B cell (primary cell): ENCODE data around the gene CCDC9. TPM values are rescaled to one million over a fixed set of nuclear protein-coding genes. Genes with fewer than 3 reads are reported as not detected.

ENCODE experiments used
- ATAC-seq: fragments of 200-7000 bp; cut with Tn5 transposase; one replicate; pipeline ENCODE4 v1.10.0; 2021; ENCODE audit warnings: low read depth, mild to moderate bottlenecking, moderate number of reproducible peaks, moderate library complexity
- CTCF ChIA-PET: fragments of 350-600 bp; sonication (Branson Sonifier 250); formaldehyde crosslinking; loops from one replicate; lab custom pipeline; 2021; ENCODE audit warnings: antibody characterized with exemption, inconsistent platforms; lab: Charles Lee
- POLR2A ChIA-PET: fragments of 350-600 bp; sonication (Branson Sonifier 250); formaldehyde crosslinking; loops from one replicate; lab custom pipeline; 2021; ENCODE audit warnings: antibody characterized with exemption; lab: Charles Lee
- DNase-seq: peaks from one replicate; pipeline ENCODE4 v3.0.0; 2013
- H2AFZ ChIP-seq: 2 replicates; pipeline ENCODE4 v1.6.1; 2012; ENCODE audit warnings: mild to moderate bottlenecking, low read depth, low read length; ENCODE audit not compliant: insufficient read depth, poor library complexity, severe bottlenecking
- H3K27ac ChIP-seq, 2 donors: 1 replicate in 1 of 2; 2 replicates in 1 of 2; pipeline ENCODE4 v1.5.1; 2012 to 2013; ENCODE audit warnings: low read length in 2 of 2, mild to moderate bottlenecking in 2 of 2, moderate library complexity in 1 of 2
- H3K27me3 ChIP-seq, 4 experiments: fragments of 200-600 bp in 1 of 4; sonication (generic) in 1 of 4; replicated peaks in 1 of 4; 1 replicate in 2 of 4; 2 replicates in 2 of 4; pipeline versions ENCODE4 v1.6.1 to v1.7.0; 2013 to 2016; ENCODE audit warnings: low read length in 3 of 4, mild to moderate bottlenecking in 2 of 4, mixed read lengths in 1 of 4, moderate library complexity in 1 of 4; ENCODE audit not compliant: insufficient read depth in 4 of 4, control insufficient read depth in 3 of 4; ENCODE audit errors: control extremely low read depth in 1 of 4
- H3K36me3 ChIP-seq, 2 experiments: replicated peaks in 1 of 2; 1 replicate in 1 of 2; 2 replicates in 1 of 2; pipeline versions ENCODE4 v1.6.1 to v1.7.1; 2013; ENCODE audit warnings: low read length in 1 of 2; ENCODE audit not compliant: insufficient read depth in 2 of 2, control insufficient read depth in 1 of 2; ENCODE audit errors: control extremely low read depth in 1 of 2, extremely low read depth in 1 of 2
- H3K4me1 ChIP-seq, 2 donors: fragments of 200-600 bp in 1 of 2; sonication (generic) in 1 of 2; 1 replicate in 1 of 2; 2 replicates in 1 of 2; pipeline versions ENCODE4 v1.5.1 to v1.6.1; 2013 to 2017; ENCODE audit warnings: low read length in 2 of 2; ENCODE audit not compliant: control insufficient read depth in 2 of 2, insufficient read depth in 2 of 2
- H3K4me2 ChIP-seq: replicated peaks from 2 replicates; pipeline ENCODE3; 2012; ENCODE audit warnings: mild to moderate bottlenecking, low read depth, low read length; ENCODE audit not compliant: poor library complexity, severe bottlenecking
- H3K4me3 ChIP-seq, 5 experiments: fragments of 200-600 bp in 1 of 5; sonication (generic) in 1 of 5; 1 replicate in 3 of 5; 2 replicates in 2 of 5; pipeline versions ENCODE4 v1.5.1 to v1.7.0; 2011 to 2016; ENCODE audit warnings: low read length in 4 of 5, mild to moderate bottlenecking in 4 of 5, low read depth in 2 of 5, control low read depth in 1 of 5, moderate library complexity in 1 of 5; ENCODE audit not compliant: insufficient read depth in 1 of 5; ENCODE audit errors: control extremely low read depth in 1 of 5, extremely low read depth in 1 of 5
- H3K79me2 ChIP-seq: fragments of 200-600 bp; sonication (generic); one replicate; pipeline ENCODE4 v1.6.0; 2016; ENCODE audit warnings: low read length; ENCODE audit not compliant: control insufficient read depth, insufficient read depth
- H3K9ac ChIP-seq: fragments of 200-600 bp; sonication (generic); 2 replicates; pipeline ENCODE4 v1.6.1; 2017; ENCODE audit warnings: mild to moderate bottlenecking, low read length, moderate library complexity
- H3K9me3 ChIP-seq, 3 donors: one replicate each; pipeline versions ENCODE4 v1.6.1 to v1.7.1; 2013; ENCODE audit warnings: low read length in 2 of 3; ENCODE audit not compliant: control insufficient read depth in 2 of 3, insufficient read depth in 1 of 3; ENCODE audit errors: control extremely low read depth in 1 of 3
- H4K20me1 ChIP-seq: 2 replicates; pipeline ENCODE4 v1.6.0; 2012; ENCODE audit warnings: mild to moderate bottlenecking, low read length; ENCODE audit not compliant: insufficient read depth, control insufficient read depth, poor library complexity, severe bottlenecking
- H3K27ac Mint-ChIP-seq: one replicate; pipeline ENCODE4 v1.8.0; 2021; ENCODE audit warnings: mixed read lengths
- H3K27me3 Mint-ChIP-seq: one replicate; pipeline ENCODE4 v1.8.0; 2021; ENCODE audit warnings: mixed read lengths
- H3K4me1 Mint-ChIP-seq: one replicate; pipeline ENCODE4 v1.8.0; 2021; ENCODE audit warnings: mixed read lengths
- H3K4me3 Mint-ChIP-seq: one replicate; pipeline ENCODE4 v1.8.0; 2021; ENCODE audit warnings: mixed read lengths
- H3K9me3 Mint-ChIP-seq: one replicate; pipeline ENCODE4 v1.8.0; 2022; ENCODE audit warnings: mixed read lengths; ENCODE audit not compliant: insufficient read depth
- CTCF ChIP-seq: fragments of 200-600 bp; IDR thresholded peaks from one replicate; pipeline ENCODE4 v1.8.0; 2022; ENCODE audit warnings: antibody characterized with exemption, mild to moderate bottlenecking
- EZH2 ChIP-seq: IDR thresholded peaks from 2 replicates; pipeline ENCODE4 v1.6.1; 2012; ENCODE audit warnings: borderline replicate concordance, low read depth, mild to moderate bottlenecking, moderate library complexity, low read length; ENCODE audit not compliant: insufficient read depth, poor library complexity, severe bottlenecking
- WGBS: methylation state at CpG from one replicate; pipeline ENCODE4 v1.1.5; 2013; ENCODE audit warnings: missing lambda C conversion rate; ENCODE audit not compliant: insufficient coverage; 5-methylcytosine and 5-hydroxymethylcytosine counted together
- intact Hi-C: fragments of 100-400 bp; cut with micrococcal nuclease; formaldehyde crosslinking; loops from one replicate; pipeline ENCODE4 v1.10.0; 2022
- polyA plus RNA-seq: library from polyadenylated mRNA; depleted of rRNA; stranded (reverse); fragments of >200 nt; gene quantifications from 2 replicates; pipeline ENCODE4 v1.2.3, GENCODE V29; 2012
- total RNA-seq, 2 donors: library from RNA; stranded (reverse); fragments of 120-200 nt in 1 of 2; gene quantifications; 1 replicate in 1 of 2; 2 replicates in 1 of 2; pipeline versions ENCODE4 v1.2.3 to v1.2.4, GENCODE V29; 2013 to 2022

CCDC9 gene
- total and polyA plus RNA-seq, 2 donors (not counting 1 experiment from before 2014, with no cell fraction given): 12.3 to 54.7 TPM

DNA sequence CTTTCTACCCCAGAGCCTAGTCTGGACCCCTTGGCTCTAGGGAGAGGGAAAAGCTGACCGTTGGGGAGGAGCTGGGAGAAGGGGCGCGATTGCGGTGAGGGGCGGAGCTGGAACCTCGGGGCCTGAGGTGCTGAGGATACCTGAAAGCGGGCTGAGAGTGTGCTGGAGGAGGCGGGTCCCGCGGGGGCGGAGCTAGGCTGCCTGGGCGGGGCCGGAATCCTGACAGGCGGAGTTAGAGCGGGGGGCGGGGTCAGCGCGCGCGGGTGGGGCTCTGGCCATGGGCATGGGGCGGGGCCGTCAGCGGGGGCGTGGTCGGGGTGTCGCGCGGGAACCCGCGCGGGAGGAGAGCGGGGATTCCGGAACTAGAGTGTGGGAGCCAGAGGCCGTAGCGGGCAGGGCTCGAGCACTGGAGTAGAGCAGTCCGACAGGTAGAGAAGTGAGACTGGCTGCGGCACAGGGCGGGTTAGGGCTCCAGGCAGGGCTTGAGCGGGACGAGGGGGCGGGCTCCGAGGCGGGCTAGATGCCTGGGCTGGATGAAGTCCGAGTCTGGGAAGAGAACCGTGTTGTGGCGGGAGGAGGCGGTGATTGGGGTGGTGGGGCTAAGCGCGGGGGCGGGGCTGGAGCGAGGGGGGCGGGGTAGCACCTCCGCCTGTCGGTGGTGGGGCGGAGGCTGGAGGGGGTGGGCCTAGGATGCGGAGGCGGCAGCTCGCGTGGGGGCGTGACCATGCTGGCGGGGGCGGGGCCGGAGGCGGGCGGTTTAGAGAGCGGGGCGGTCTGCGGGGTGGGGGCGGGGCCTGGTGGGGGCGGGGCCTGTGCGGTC, 18.0 kb downstream of the CCDC9 start, which contains the start of gene INAFM1:
Gene INAFM1, plus strand, starts transcription at position 815 of the 820 bp plus-strand sequence. CDS start 35 bp downstream, outside the sequence.
- Histone ChIP-seq H3K27ac (peak within 1 kb of the TSS; percentile 94 to 98), H3K9ac (peak within 1 kb of the TSS; percentile 100), H3K27me3 (no peaks in the 10 kb centered on the region), H3K79me2 (no peaks in the 10 kb centered on the region), H3K4me3 (peak within 1 kb of the TSS; percentile 54 to 99 (median 96)), H3K9me3 (no peaks in the 10 kb centered on the region), H3K4me1 (peaks cover 12 to 22% of the 10 kb centered on the region in 2 donors), H3K4me2 (peak within 1 kb of the TSS; percentile 100), H2AFZ (peak within 1 kb of the TSS; percentile 64), H4K20me1 (peaks cover 17% of the 10 kb centered on the region), H3K36me3 (peaks cover 0 to 13% of the 10 kb centered on the region in 2 experiments)
- H3K9me3 Mint-ChIP-seq: no peaks in the 10 kb centered on the region
- no peak for TF ChIP-seq CTCF
- no peak for TF ChIP-seq EZH2
- peak within 1 kb of the TSS; percentile 97 for H3K4me3 Mint-ChIP-seq
- DNase-seq (peak; percentile 99), ATAC-seq (peak; percentile 76)
- intact Hi-C loops: loop anchor here (1.0 to 10.0 kb wide), 7 partner anchors 47 to 1363 kb away; partner anchors contain the start of genes BICRA, DBP, DHX34 and NAPA
- H3K27ac Mint-ChIP-seq: peak within 1 kb of the TSS; percentile 99
- WGBS: under 1% methylated on average over 51 of the region's 72 CpGs
- POLR2A ChIA-PET: interaction anchor here (0.5 to 4.1 kb wide), 20 partner anchors 9 to 982 kb away, joined by 3 to 74 read pairs (median 4); partner anchors contain the start of genes CARD8, CCDC9, NOP53 and SLC1A5
- CTCF ChIA-PET: interaction anchor here (0.6 to 3.3 kb wide), 13 partner anchors 10 to 117 kb away, joined by 3 to 22 read pairs (median 4); partner anchors contain the start of genes CCDC9 and DHX34
- peaks cover 22% of the 10 kb centered on the region for H3K4me1 Mint-ChIP-seq
- H3K27me3 Mint-ChIP-seq: no peaks in the 10 kb centered on the region
